T1000 (cell line): Measurements from ENCODE around the gene GFRA1.

Experiments
- DNase-seq: peaks from one replicate; lab custom pipeline; 2025; ENCODE audit warnings: mixed read lengths; lab: John Stamatoyannopoulos, UW

GFRA1 gene

DNA sequence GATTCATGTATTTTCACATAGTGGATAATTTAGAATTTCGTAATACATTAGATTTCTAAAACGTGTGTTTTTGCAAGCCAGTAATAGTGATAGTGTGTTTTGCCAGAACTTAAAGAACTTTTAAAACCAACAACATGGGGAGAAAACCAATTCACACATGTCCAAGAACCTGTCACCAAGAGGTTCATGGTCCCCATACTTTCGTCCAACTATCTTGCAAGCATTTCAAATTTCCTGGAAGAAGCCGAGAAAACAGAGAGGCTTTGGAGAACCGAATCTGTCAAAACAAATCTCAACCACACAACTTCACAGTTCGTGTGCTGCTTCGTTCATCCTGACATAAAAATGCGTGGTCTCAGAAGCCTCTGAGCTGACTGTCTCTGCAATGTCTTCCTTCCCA lies 31.9 kb downstream of the GFRA1 start:
- no peak for DNase-seq

DNA sequence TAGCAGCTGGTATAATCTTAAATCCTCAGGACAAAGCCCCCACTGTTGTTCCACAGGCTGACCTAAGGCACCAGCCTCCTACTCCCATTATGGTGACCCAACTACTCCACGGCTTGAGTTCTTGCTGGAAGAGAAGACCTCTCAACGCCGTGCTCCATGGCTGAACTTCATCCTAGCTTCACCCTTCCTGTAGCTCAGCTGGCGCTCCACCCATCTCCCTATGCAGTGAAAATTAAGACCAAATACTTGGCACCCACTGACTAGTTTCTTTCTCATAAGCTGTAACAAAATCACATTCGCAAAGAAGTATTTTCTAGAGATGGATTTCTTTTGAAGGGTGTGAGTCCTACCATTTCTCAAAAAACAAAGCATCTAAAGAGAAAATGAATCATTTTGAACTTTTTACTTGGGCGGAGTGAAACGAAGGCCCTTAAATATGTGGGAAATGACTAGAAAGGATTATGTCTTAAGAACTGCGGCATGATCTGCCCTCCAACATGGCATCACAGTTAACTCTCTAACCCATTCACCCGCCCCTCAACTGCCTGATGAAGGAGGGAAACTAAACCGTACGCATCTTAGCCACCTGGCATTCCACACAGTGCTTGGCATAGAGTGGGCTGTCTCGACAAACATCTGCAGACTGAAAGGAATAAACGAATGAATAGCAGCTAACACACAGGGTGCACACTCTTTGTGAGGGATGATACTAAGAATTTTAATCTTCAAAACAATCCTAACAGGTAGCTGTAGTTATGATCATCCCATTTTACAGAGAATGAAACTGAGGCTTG lies 32.7 kb downstream of the GFRA1 start:
- DNase-seq = no peak

DNA sequence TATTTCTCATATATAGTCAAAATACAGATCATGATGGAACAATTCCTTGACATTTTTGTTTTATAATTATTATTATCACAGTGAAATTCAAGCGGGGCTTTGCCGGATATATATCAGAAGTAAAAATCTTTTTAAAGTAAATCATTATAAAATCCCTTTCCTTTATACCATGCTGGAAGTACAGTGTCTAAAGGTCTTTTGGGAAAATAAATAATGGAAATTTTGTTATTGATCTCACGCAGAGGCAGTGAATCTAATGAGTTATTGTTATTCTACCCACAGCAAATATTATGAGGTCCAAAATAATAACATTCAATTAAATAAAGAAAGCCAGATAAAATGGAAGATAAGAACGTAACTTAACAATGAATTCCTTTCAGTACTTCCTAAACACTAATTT lies 33.8 kb downstream of the GFRA1 start:
- DNase-seq = no peak

DNA sequence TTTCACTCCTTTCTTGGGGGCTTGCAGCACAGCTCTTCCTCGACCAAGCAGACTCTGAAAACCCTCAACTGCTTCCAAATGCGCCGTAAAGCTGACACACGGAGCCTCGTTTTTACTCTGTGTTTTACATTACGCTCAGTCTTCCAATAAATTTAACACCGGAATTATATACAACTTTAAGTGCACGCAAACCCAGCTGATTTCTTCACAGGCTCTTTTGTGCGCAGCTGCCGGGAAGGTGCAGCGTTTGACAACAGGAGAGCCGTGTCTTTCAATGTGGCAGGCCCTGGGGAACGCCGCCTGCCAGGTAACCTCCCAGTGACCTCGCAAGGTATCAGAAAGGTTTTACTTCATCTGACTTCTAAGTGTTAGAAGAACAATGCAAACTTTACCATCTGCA lies 35.0 kb downstream of the GFRA1 start:
- DNase-seq = no peak

DNA sequence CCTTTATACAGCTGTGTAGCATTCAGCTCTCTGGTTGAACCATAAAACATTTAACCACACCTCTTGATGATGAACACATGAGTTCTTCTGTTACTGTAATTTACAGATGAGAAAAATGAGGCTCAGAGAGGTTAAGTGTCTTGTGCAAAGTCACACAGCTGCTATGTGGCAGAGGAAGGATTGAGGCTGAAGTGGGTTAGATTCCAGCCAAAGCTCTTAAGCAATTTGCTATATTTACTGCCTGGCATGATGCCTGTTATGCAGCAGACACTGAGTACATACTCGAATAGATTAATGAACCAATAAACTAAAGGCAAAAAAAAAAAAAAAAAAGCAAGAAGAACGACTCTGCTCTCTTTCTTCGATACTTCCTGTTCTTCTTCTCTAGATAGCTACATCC lies 35.7 kb downstream of the GFRA1 start:
- no peak for DNase-seq

DNA sequence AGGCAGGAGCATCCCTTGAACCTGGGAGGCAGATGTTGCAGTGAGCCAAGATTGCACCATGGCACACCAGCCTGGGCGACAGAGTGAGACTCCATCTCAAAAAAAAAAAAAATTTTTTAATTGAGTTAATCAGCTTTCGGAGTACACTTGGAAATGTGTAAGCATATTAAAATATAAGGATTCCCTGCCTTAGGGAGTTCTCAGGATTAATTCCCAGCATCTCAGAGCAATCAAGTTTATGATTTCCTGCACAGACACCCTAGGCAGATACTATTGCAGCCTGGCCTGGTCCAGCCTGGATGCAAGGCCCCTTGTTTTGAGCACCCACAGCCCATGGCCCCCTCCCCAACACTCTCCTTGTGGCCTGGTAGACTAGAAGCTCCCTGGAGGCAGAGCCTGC lies 39.8 kb downstream of the GFRA1 start:
- DNase-seq = no peak

DNA sequence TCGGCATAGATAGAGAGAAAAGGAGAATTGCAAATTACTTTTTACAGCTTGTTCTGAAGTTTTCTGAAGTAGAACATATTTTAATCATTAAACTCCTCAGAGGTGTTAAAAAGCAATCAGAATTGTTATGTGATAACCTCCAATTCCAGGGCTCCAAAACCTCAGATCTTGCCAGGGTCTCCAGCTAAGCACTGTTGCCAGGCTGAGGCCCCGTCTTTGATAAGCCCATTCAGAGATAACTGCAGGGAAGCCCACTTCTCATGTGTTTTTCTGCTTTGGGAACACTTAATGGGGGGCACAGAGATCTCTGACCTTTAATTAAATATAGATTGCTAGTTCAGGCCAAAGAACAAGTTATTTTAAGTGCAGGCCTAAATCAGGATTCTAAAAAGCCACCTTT lies 40.4 kb downstream of the GFRA1 start:
- no peak for DNase-seq

DNA sequence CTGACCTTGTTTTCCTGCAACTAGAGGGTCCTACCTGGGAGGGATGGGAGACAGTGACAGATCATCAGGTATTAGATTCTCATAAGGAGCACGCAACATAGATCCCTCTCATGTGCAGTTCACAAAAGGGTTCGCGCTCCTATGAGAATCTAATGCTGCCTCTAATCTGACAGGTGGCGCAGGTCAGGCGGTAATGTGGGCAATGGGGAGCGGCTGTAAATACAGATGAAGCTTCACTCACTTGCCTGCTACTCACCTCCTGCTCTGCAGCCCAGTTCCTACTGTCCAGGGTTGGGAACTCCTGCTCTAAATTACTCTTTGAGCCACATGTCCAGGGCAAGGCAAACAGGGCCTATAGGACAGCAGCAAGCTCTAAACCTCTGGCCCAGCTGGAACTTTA lies 46.2 kb downstream of the GFRA1 start:
- no peak for DNase-seq

DNA sequence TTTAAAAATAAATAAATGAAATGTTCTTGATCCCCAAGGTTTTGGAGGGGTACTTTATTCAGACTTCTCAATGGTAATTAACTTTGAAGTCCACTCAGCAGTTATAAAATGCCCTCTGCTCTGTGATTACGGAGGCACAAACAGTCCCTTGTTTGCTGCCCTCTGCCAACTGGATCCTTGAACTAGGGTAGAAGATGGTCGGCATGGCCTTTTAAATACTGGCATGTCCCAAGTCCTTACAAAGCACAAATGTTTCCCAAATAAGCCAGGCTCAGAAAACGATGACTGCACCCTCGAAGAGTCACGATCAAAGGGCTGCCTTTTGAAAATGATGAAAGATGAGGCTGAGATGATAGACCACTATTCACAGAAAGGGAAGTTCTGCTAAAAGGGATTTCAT lies 47.0 kb downstream of the GFRA1 start:
- no peak for DNase-seq

DNA sequence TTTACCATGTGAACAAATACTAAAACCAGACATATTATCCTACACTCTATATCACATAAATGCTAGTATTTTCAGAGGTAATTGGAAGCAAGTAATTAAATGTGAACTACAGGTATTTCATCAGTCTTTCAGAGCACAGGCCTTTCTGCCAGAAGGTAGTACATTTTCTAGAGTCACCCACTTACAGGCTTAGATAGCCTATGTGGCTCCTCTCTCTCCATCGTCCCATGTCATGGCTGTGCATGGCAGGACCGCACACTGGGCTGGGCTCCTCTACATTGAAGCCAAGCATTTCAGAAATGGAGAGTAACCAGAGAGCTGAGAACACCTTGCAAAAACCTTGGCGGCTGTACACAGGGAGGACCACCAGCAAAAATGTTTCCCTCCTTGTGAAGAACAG lies 49.7 kb downstream of the GFRA1 start:
- DNase-seq = no peak

DNA sequence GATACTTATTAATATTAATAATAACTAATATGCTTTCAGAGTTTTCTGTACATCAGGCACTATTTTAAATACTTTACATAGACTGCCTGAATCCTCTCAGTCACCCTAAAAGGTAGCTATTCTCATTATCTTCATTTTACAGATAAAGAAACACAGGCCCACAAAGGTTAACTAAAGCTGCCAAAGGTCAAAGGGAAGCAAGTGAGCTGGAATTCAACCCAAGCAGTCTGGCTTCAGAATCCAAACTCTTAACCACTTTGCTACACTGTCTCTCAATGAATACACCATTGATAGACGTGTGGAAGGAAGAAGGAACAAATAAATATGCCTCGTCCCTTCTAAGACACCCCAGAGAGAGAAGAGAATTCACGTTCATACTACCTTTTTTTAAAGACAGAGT lies 52.0 kb downstream of the GFRA1 start:
- no peak for DNase-seq

DNA sequence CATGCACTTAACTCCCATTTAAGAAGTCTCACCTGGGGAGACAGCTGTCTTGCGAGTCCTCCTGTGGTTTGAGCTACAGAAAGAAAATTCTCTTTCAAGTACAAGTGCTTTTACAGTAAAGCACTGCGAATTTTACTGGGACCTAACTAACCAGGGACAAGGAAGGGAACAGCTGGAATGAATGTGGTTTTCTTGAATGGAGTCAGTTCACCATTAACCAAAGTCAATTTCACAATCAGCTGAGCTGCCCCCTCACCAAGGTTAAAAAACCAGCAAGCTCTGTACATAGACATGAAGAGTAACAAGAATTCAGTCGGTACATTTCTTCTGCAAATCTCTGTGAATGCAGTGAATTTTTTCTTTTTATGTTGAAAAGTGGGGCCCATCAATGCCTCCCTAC lies 56.3 kb downstream of the GFRA1 start:
- DNase-seq = no peak

DNA sequence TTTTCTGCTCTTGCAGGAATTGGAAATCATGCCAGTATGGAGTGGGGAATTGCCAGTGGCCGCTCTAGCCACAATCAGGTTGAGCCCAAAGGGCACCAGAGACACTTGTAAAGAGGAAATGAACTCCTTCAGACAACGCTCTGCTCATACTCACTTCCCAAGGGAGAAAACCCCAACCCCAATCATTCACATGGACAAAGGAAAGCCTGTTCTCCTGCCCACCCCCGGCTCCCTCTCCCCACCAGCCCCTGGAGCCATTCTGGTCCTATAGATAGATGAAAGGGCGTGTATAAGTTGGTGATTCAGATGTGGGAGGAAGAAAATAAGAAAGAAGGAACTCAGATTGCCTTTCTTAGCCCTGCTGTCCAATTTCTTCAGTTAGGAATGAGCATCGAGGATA lies 57.4 kb downstream of the GFRA1 start:
- DNase-seq = no peak

DNA sequence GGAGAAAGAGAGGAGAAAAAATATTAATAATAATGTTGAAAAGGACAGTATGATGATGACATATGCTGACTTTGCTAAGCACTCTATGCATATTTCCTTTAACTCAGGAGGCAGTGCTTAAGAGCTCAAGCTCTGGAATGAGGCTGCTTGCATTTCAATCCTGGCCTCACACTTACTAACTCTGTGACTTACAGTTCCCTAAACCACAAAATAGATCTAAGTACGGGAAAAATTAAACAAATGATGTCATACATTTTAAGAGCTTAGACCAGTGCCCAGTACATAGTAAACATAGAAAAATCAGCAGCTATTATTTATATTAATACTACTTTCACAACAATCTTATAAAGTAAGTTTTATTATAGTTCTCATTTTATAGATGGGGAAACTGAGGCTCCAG lies 61.3 kb downstream of the GFRA1 start:
- no peak for DNase-seq

DNA sequence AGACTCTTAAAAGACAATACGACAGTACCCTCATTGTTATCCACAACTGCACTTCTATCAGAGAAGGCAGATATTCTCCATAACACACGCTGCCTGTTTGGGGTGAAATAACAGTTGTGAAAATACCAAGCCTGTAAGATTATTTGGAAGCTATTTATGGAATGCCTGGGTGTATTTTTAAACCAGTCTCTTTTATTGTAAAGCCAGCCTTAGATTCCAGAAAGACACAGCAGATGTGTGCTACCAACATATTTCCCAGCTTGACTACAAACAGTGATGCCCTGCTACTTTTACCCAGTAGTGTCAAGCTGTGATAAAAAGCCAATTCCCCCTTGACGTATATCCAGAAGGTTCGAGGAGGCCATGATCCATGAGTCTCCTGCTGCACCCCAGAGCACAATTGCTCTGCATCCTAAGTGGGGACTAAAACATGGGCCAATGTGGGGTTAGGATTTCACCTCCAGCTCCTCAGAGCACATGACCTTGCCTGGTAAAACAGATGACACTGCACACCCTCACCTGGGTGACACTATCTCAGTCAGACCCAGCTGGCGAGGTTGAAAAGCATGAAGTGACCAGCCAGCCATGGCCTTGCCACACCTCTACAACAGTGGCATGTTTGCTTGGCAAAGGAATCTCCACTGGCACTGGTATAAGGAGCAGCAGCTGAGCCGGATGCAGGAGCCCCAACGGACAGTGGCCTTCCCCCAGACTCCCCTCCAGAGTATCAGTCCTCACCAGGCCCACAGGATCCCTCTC lies 62.2 kb downstream of the GFRA1 start:
- no peak for DNase-seq

DNA sequence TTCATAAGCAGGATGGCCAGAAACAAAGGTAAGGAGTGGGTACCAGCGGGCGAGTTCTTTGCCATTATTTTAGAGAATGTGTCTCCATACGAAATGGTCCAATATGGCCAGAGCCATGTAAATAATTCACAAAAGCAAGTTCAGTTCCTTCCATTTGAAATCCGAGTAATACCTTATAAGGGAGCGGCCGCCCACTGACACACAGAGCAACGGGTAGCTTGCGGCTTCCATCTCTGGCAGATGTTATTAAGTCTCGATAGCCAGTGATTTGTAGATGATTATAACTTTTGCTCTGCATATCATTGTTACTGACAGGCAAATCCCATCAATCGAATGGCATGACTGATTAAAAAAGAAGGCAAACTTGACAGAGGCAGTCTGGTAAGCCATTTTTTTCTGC lies 63.2 kb downstream of the GFRA1 start:
- no peak for DNase-seq

DNA sequence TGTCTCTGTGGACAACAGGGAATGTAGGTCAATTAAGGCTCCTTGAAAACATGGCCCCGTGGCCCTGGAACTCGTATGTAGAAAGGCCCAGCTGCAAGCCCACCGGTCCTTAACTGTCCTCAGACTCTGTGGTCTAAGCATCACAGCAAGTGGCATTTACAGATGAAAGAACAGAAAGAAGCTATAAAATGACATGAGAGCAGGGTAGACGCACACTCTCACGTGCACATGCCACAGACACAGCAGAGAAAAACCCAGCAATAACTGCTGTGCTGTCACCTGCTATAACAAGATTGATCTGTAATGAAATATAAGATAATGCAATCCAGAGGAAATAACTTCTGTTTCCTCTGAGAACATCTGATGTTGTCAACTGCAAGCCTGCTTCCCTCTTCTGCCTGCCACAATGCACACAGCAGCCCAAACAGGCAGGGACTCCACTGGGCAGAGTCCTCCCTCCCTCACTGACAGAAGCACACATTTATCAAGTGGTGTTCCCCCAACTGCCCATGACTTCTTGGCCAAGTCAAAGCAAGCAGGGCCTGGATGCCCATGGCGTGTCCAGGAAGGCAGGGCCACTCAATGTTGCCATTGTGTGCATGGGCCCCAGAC lies 63.9 kb downstream of the GFRA1 start:
- DNase-seq = no peak

DNA sequence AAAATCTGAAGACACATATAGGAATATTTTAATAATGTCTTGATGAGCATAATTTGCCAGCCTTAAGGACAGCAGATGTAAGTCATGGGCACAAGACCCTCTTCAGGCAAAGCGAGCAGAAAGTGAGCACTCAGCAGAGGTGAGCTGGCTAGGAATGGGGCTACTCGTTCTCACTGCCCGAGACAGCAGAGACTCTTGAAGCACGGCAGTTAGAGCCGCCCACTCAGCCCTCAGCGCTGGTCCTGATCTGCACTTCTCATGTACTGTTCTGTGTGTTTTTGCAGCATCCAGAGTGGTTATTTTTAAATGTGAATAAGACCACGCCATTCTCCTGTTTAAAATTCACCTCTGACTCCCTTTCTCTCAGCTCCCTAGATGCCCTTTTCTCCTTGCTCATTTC lies 65.3 kb downstream of the GFRA1 start:
- no peak for DNase-seq

DNA sequence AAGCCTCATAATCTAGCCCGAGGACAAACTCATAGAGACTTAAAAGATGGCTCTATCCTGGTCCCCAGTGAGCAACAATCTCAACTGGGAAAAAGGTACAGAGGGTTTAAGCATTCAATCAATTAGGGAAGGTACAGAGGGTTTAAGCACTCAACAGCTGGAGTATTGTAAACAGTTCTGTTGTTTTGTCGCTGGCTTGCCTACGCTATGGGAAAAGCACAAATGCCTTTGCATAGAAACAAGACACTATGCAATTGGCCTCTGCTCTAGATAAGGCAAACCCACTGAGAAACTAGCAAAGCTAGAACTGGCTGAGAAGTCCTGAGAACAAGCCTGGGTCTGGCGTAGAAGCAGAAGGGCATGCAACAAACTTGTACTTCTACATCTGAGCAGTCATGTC lies 69.3 kb downstream of the GFRA1 start:
- no peak for DNase-seq

DNA sequence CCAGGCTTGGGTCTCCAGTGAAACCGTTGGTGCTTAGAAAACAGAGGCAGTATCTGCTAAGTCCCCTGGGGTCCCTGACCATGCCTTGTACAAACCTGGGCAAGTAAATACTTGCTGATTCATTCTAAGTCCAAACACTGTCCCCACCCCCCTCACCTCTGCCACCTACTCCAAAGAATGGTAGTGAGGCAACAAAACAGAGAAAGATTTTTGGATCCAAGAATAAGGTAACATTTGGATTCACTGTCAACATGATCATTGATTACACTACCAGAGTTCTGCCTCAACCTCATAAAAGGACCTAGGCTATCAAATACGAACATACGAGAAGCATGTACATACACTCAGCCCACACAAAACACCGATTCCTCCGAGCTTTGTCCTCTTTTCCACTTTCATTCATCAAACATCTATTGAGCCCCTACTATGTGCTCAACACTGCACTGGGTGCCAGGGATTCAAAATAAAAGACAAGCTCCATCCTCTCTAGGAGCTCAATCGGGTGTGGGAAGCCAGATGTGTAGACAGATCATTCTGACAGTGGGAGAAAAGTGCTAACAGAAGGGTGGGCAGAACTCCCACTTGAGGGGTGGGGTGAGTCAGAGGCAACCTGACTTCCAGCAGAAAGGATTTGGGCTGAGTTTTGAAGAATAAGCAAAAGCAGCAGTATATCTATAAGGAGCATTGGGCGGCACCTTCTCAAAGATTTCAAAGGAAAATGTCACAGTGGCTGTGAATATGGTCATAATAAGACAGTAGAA lies 71.2 kb downstream of the GFRA1 start:
- DNase-seq = no peak

DNA sequence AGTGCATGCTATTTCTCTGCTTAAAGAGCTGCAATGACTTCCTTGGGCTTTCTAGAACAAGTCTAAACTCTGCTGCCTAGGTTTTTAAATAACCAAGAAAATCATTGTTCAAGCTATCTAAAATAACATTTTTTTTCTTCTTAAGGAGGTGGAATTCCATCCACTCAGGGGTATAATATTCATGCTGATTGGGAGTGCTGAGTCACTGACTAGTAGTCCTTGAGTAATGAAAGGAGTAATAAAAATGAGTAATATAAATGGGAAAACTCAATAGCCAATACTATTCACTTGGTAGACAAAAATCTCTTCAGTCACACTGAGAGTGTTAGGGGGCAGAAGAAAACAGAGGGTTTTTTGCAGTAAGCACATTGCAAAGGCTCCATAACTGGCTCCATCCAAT lies 72.0 kb downstream of the GFRA1 start:
- no peak for DNase-seq

DNA sequence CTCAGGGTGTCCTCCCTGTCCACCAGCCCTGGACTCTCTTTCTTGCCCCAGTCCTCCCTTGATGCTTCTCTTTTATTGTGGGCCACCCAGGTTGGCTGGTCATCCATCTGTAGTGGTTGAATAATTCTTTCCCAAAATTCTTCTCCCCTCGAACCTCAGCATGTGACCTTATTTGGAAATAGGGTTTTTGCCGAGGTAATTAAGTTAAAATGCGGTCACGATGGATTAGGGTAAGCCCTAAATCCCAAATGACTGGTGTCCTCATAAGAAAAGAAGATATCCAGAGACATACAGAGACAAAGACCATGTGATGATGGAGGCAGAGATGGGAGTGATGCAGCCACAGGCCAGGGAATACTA lies 74.3 kb downstream of the GFRA1 start:
- DNase-seq = no peak
